NT2/D1 (cell line): ENCODE data around the gene MLXIP.

Source experiments
- SUZ12 ChIP-seq: IDR thresholded peaks from 2 replicates; pipeline ENCODE4 v1.6.1; 2011; ENCODE audit not compliant: insufficient read length, insufficient read depth; ENCODE audit errors: extremely low read depth
- ZNF274 ChIP-seq: IDR thresholded peaks from 2 replicates; pipeline ENCODE4 v1.6.1; 2011; ENCODE audit warnings: mild to moderate bottlenecking, low read depth, low read length

GRCh38 chr12:122028905-122029560 lies 49.5 kb upstream of the MLXIP start:
- no peak for TF ChIP-seq ZNF274
- no peak for TF ChIP-seq SUZ12
